ENCODE results near the gene INTS11.

The INTS11 gene

GRCh38 chr1:1356796-1357401 is 32.4 kb upstream of the INTS11 start:
- no peak for ATAC-seq
- no peak for TF ChIP-seq CSDC2 (CRISPR knock-in tag; IDR thresholded peaks at IDR 0.05)
- no peak for TF ChIP-seq ZFP3 (CRISPR knock-in tag; IDR thresholded peaks at IDR 0.05)
- TF ChIP-seq GLIS3 (CRISPR knock-in tag; IDR thresholded peaks at IDR 0.05) = no peak
- TF ChIP-seq TOX (CRISPR knock-in tag; IDR thresholded peaks at IDR 0.05; ENCODE audit: borderline replicate concordance) = no peak
- TF ChIP-seq ESRRG (CRISPR knock-in tag; IDR thresholded peaks at IDR 0.05) = no peak
- TF ChIP-seq ARNTL (CRISPR knock-in tag; IDR thresholded peaks at IDR 0.05; ENCODE audit: borderline replicate concordance, low read depth) = no peak
- TF ChIP-seq, protein P1, sequence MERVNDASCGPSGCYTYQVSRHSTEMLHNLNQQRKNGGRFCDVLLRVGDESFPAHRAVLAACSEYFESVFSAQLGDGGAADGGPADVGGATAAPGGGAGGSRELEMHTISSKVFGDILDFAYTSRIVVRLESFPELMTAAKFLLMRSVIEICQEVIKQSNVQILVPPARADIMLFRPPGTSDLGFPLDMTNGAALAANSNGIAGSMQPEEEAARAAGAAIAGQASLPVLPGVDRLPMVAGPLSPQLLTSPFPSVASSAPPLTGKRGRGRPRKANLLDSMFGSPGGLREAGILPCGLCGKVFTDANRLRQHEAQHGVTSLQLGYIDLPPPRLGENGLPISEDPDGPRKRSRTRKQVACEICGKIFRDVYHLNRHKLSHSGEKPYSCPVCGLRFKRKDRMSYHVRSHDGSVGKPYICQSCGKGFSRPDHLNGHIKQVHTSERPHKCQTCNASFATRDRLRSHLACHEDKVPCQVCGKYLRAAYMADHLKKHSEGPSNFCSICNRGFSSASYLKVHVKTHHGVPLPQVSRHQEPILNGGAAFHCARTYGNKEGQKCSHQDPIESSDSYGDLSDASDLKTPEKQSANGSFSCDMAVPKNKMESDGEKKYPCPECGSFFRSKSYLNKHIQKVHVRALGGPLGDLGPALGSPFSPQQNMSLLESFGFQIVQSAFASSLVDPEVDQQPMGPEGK (CRISPR knock-in tag; IDR thresholded peaks at IDR 0.05; ENCODE audit: borderline replicate concordance) = no peak
- TF ChIP-seq, protein P2, sequence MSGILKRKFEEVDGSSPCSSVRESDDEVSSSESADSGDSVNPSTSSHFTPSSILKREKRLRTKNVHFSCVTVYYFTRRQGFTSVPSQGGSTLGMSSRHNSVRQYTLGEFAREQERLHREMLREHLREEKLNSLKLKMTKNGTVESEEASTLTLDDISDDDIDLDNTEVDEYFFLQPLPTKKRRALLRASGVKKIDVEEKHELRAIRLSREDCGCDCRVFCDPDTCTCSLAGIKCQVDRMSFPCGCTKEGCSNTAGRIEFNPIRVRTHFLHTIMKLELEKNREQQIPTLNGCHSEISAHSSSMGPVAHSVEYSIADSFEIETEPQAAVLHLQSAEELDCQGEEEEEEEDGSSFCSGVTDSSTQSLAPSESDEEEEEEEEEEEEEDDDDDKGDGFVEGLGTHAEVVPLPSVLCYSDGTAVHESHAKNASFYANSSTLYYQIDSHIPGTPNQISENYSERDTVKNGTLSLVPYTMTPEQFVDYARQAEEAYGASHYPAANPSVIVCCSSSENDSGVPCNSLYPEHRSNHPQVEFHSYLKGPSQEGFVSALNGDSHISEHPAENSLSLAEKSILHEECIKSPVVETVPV (CRISPR knock-in tag; IDR thresholded peaks at IDR 0.05) = no peak
- TF ChIP-seq ZNF70 (CRISPR knock-in tag; IDR thresholded peaks at IDR 0.05) = no peak
- TF ChIP-seq ISL1 (CRISPR knock-in tag; IDR thresholded peaks at IDR 0.05) = no peak
- no peak for TF ChIP-seq SNAI2 (CRISPR knock-in tag; IDR thresholded peaks at IDR 0.05)
- TF ChIP-seq BACH2 (CRISPR knock-in tag; IDR thresholded peaks at IDR 0.05; ENCODE audit: borderline replicate concordance) = no peak
- TF ChIP-seq TCF4 (CRISPR knock-in tag; IDR thresholded peaks at IDR 0.05; ENCODE audit: borderline replicate concordance) = no peak
- TF ChIP-seq PPARA (CRISPR knock-in tag; IDR thresholded peaks at IDR 0.05; ENCODE audit: borderline replicate concordance) = no peak
- TF ChIP-seq, protein P3, sequence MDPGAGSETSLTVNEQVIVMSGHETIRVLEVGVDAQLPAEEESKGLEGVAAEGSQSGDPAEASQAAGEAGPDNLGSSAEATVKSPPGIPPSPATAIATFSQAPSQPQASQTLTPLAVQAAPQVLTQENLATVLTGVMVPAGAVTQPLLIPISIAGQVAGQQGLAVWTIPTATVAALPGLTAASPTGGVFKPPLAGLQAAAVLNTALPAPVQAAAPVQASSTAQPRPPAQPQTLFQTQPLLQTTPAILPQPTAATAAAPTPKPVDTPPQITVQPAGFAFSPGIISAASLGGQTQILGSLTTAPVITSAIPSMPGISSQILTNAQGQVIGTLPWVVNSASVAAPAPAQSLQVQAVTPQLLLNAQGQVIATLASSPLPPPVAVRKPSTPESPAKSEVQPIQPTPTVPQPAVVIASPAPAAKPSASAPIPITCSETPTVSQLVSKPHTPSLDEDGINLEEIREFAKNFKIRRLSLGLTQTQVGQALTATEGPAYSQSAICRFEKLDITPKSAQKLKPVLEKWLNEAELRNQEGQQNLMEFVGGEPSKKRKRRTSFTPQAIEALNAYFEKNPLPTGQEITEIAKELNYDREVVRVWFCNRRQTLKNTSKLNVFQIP (CRISPR knock-in tag; IDR thresholded peaks at IDR 0.05; ENCODE audit: borderline replicate concordance, low read depth) = no peak
- no peak for TF ChIP-seq CREB5 (CRISPR knock-in tag; IDR thresholded peaks at IDR 0.05; ENCODE audit: low read depth)

DNA sequence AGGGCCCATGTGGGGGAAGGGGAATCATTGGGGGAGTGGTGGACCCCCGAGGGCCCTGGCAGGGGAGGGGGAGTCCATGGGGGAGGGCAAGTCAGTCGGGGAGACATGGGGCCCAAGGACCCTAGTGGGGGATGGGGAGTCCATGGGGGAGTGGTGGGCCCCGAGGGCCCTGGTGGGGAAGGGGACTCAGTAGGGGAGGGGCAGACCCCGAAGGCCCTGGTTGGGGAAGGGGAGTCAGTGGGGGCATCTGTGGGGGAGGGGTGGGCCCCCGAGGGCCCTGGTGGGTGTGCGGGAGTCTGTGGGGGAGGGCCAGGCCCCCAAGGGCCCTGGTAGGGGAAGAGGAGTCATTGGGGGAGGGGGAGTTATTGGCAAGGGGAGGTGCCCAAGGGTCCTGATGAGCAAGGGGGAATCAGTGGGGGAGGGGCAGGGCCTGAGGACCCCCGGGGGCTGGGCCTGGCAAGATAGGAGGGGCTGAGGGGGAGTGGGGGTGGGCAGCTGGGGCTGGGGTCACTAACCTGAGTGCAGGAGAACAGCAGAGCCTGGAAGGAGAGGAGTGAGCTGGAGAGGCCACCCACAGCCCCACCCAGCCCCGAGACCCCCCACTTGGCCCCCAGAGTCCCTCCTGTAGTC is 31.8 kb upstream of the INTS11 start:
- no peak for TF ChIP-seq TCF4 (CRISPR knock-in tag; IDR thresholded peaks at IDR 0.05; ENCODE audit: borderline replicate concordance)
- no peak for TF ChIP-seq GLIS3 (CRISPR knock-in tag; IDR thresholded peaks at IDR 0.05)
- TF ChIP-seq ZNF8 (CRISPR knock-in tag; IDR thresholded peaks at IDR 0.05) = no peak
- no peak for TF ChIP-seq ESRRG (CRISPR knock-in tag; IDR thresholded peaks at IDR 0.05)
- TF ChIP-seq RARB (CRISPR knock-in tag; IDR thresholded peaks at IDR 0.05) = no peak
- TF ChIP-seq, protein P2 (CRISPR knock-in tag; IDR thresholded peaks at IDR 0.05) = no peak
- no peak for TF ChIP-seq PPARA (CRISPR knock-in tag; IDR thresholded peaks at IDR 0.05; ENCODE audit: borderline replicate concordance)
- TF ChIP-seq ARNTL (CRISPR knock-in tag; IDR thresholded peaks at IDR 0.05; ENCODE audit: borderline replicate concordance, low read depth) = no peak
- TF ChIP-seq ZFP3 (CRISPR knock-in tag; IDR thresholded peaks at IDR 0.05) = no peak
- no peak for TF ChIP-seq TSHZ2 (CRISPR knock-in tag; IDR thresholded peaks at IDR 0.05)
- TF ChIP-seq ZNF565 (CRISPR knock-in tag; conservative IDR thresholded peaks at IDR 0.05; ENCODE audit: low read depth) = no peak
- no peak for TF ChIP-seq CSDC2 (CRISPR knock-in tag; IDR thresholded peaks at IDR 0.05)
- TF ChIP-seq, protein P3 (CRISPR knock-in tag; IDR thresholded peaks at IDR 0.05; ENCODE audit: borderline replicate concordance, low read depth) = no peak
- TF ChIP-seq TOX (CRISPR knock-in tag; IDR thresholded peaks at IDR 0.05; ENCODE audit: borderline replicate concordance) = no peak
- no peak for TF ChIP-seq BACH2 (CRISPR knock-in tag; IDR thresholded peaks at IDR 0.05; ENCODE audit: borderline replicate concordance)
- TF ChIP-seq ZC3H10 (CRISPR knock-in tag; IDR thresholded peaks at IDR 0.05) = no peak
- TF ChIP-seq, protein P1 (CRISPR knock-in tag; IDR thresholded peaks at IDR 0.05; ENCODE audit: borderline replicate concordance) = no peak
- no peak for TF ChIP-seq SNAI2 (CRISPR knock-in tag; IDR thresholded peaks at IDR 0.05)
- no peak for TF ChIP-seq ZFP30 (CRISPR knock-in tag; IDR thresholded peaks at IDR 0.05)
- ATAC-seq = no peak
